Transverse colon (tissue), 3 donors: ENCODE results near the gene SSTR1.

Source experiments
- CTCF ChIP-seq, 5 experiments: fragments of 200-600 bp in 3 of 5; fragments of 450-650 bp in 2 of 5; sonication (generic) in 3 of 5; IDR thresholded peaks; 1 replicate in 2 of 5; 2 replicates in 3 of 5; pipeline ENCODE4 v1.5.1; 2016 to 2017; ENCODE audit warnings: antibody characterized with exemption in 5 of 5, inconsistent platforms in 3 of 5, mild to moderate bottlenecking in 2 of 5, moderate library complexity in 1 of 5
- EP300 ChIP-seq: sonication (generic); formaldehyde crosslinking; IDR thresholded peaks from one replicate; pipeline ENCODE4 v1.6.1; 2017; ENCODE audit warnings: antibody characterized with exemption, low read depth
- POLR2A ChIP-seq: fragments of 450-650 bp; IDR thresholded peaks from one replicate; pipeline ENCODE4 v1.6.1; 2016; ENCODE audit warnings: antibody characterized with exemption, mild to moderate bottlenecking, moderate library complexity

DNA sequence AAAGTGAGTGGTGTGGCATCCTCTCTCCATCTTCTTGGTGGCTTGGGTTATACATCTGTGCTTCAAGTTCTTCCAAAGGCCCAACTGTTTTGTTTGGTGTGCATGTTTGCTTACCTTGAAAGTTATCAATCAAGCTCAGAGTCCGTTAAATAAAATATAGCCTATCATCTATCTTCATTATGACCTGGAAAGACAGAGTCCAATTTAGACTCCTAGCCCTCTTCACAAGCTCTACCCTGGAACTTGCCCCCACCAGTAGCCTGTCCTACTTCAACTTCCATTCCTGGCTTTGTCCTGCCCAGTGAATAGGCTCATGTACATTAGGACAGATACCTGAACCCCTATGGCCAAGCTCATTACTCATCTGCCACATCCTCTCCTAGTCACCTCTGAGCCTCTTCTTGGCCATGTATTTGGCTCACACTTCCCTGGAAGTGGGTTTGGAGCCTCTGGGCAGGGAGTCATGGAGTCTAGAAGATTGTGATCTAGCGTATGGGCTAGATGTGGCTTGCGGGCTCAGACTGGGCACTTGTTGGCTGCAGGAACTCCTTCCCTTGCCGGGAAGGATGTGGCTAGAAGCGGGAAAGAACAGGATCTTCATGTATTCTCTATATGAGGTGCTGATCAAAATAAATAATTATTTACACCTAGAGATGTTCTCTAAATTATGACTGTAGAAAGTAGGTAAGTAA, 6.4 kb upstream of the SSTR1 start:
- no peak for TF ChIP-seq CTCF (IDR thresholded peaks at IDR 0.05)
- TF ChIP-seq POLR2A = no peak
- TF ChIP-seq EP300 = no peak
